Neural progenitor cell (in vitro differentiated cells): ENCODE data around the gene TTC39C. TPM values are rescaled to one million over a fixed set of nuclear protein-coding genes. Genes with fewer than 3 reads are reported as not detected.

Source experiments
- DNase-seq: peaks from one replicate; pipeline ENCODE4 v3.0.0-alpha.2; 2016; ENCODE audit warnings: low spot score
- H2AFZ ChIP-seq: fragments of 200-600 bp; sonication (generic); replicated peaks from 2 replicates; pipeline ENCODE4 v1.6.1; 2016; ENCODE audit warnings: antibody characterized with exemption
- H3F3A ChIP-seq: fragments of 200-600 bp; sonication (generic); 2 replicates; pipeline ENCODE4 v1.6.1; 2016; ENCODE audit warnings: antibody characterized with exemption, low read depth
- H3K27ac ChIP-seq: fragments of 200-600 bp; sonication (generic); 2 replicates; pipeline ENCODE4 v1.5.1; 2016; ENCODE audit warnings: mild to moderate bottlenecking
- H3K27me3 ChIP-seq: fragments of 200-600 bp; sonication (generic); 2 replicates; pipeline ENCODE4 v1.6.1; 2016; ENCODE audit warnings: mild to moderate bottlenecking, moderate library complexity
- H3K36me3 ChIP-seq: fragments of 200-600 bp; sonication (generic); 2 replicates; pipeline ENCODE4 v1.5.1; 2016
- H3K4me1 ChIP-seq: fragments of 200-600 bp; sonication (generic); 2 replicates; pipeline ENCODE4 v1.6.1; 2016; ENCODE audit warnings: mixed run types
- H3K4me2 ChIP-seq: fragments of 200-600 bp; sonication (generic); 2 replicates; pipeline ENCODE4 v1.6.1; 2016
- H3K4me3 ChIP-seq: fragments of 200-600 bp; sonication (generic); 2 replicates; pipeline ENCODE4 v1.5.1; 2016
- H3K79me2 ChIP-seq: fragments of 200-600 bp; sonication (generic); 2 replicates; pipeline ENCODE4 v1.6.1; 2016; ENCODE audit warnings: low read depth
- H3K9ac ChIP-seq: fragments of 200-600 bp; sonication (generic); 2 replicates; pipeline ENCODE4 v1.6.1; 2016
- H3K9me3 ChIP-seq: fragments of 200-600 bp; sonication (generic); 2 replicates; pipeline ENCODE4 v1.5.1; 2016; ENCODE audit warnings: low read depth
- H4K20me1 ChIP-seq: fragments of 200-600 bp; sonication (generic); 2 replicates; pipeline ENCODE4 v1.6.1; 2016; ENCODE audit warnings: low read depth
- H3K27ac Mint-ChIP-seq: 3 replicates; pipeline ENCODE4 v1.8.0; 2021; ENCODE audit warnings: mixed read lengths
- H3K27me3 Mint-ChIP-seq: 2 replicates; pipeline ENCODE4 v1.8.0; 2022; ENCODE audit warnings: low read depth, mild to moderate bottlenecking, inconsistent platforms, moderate library complexity, mixed read lengths; ENCODE audit not compliant: insufficient read depth
- H3K36me3 Mint-ChIP-seq: 3 replicates; pipeline ENCODE4 v1.8.0; 2021; ENCODE audit warnings: mixed read lengths
- H3K4me1 Mint-ChIP-seq: 3 replicates; pipeline ENCODE4 v1.8.0; 2021; ENCODE audit warnings: mixed read lengths
- H3K4me3 Mint-ChIP-seq: 3 replicates; pipeline ENCODE4 v1.8.0; 2021; ENCODE audit warnings: mild to moderate bottlenecking, moderate library complexity, mixed read lengths
- H3K9me3 Mint-ChIP-seq: 3 replicates; pipeline ENCODE4 v1.8.0; 2020; ENCODE audit warnings: mixed read lengths
- CTCF ChIP-seq: fragments of 200-600 bp; sonication (generic); IDR thresholded peaks from 2 replicates; pipeline ENCODE4 v1.5.1; 2017; ENCODE audit warnings: antibody characterized with exemption, mild to moderate bottlenecking
- EZH2 ChIP-seq: fragments of 200-600 bp; sonication (generic); IDR thresholded peaks from 2 replicates; pipeline ENCODE4 v1.6.1; 2017; ENCODE audit warnings: antibody characterized with exemption, mild to moderate bottlenecking, moderate library complexity
- EZH2phosphoT487 ChIP-seq: fragments of 200-600 bp; sonication (generic); IDR thresholded peaks from 2 replicates; pipeline ENCODE4 v1.6.1; 2017; ENCODE audit warnings: antibody characterized with exemption
- total RNA-seq: library from RNA; depleted of rRNA; stranded (reverse); fragments of >200 nt; gene quantifications from 2 replicates; pipeline ENCODE4 v1.2.3, GENCODE V29; 2015; ENCODE audit warnings: low replicate concordance

The TTC39C gene
- total RNA-seq, 1 donor from 2014 or later, result 27.6 TPM

DNA sequence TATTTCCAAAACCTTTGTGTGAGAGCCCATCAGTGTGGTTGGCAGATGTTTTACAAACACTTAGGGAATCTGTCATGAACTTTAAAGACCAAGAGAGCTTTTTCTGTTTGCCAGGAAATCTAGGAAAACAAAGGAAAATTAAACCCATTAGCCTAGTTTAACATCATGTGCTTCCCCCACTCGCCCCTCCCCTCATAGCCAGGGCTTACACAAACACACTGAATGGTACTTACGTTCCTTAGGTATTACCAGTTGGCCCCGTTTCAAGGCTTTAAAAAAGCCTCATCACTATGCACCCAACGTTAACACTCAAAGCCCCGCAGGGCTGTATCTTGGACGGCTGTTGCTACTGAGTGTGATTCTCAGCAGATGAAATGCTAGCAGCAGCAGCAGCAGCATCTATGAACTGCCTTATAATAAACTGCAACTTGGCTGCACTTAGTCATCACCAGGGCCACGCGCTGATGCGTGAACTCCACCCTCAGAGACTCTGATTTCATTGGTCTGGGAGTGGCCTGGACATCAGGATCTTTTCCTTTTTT, 20.1 kb upstream of the TTC39C start:
- Histone ChIP-seq H3K27ac (no peak overlapping the region), H3K36me3 (no peaks in the 10 kb centered on the region), H4K20me1 (no peaks in the 10 kb centered on the region), H3F3A (no peaks in the 10 kb centered on the region), H3K9me3 (no peaks in the 10 kb centered on the region), H3K79me2 (no peaks in the 10 kb centered on the region), H3K4me3 (no peak overlapping the region), H3K4me1 (peaks cover 5% of the 10 kb centered on the region), H3K27me3 (no peaks in the 10 kb centered on the region), H3K9ac (no peak overlapping the region), H2AFZ (peak overlapping the region; percentile 86), H3K4me2 (peak overlapping the region; percentile 50)
- TF ChIP-seq EZH2phosphoT487 (no peak), CTCF (no peak), EZH2 (no peak)
- DNase-seq, result peak; percentile 21
- Mint-ChIP-seq H3K4me1 (peaks cover 5% of the 10 kb centered on the region), H3K27ac (no peak overlapping the region), H3K27me3 (peaks cover 2% of the 10 kb centered on the region), H3K4me3 (no peak overlapping the region), H3K36me3 (no peaks in the 10 kb centered on the region), H3K9me3 (no peaks in the 10 kb centered on the region)

- Mint-ChIP-seq H3K4me1 (peaks cover 5% of the 10 kb centered on the region), H3K27me3 (peaks cover 2% of the 10 kb centered on the region)
- H2AFZ ChIP-seq, result no peak overlapping the region
These were observed 19.4 kb upstream of the TTC39C start for GRCh38 chr18:23995180-23995579.

DNA sequence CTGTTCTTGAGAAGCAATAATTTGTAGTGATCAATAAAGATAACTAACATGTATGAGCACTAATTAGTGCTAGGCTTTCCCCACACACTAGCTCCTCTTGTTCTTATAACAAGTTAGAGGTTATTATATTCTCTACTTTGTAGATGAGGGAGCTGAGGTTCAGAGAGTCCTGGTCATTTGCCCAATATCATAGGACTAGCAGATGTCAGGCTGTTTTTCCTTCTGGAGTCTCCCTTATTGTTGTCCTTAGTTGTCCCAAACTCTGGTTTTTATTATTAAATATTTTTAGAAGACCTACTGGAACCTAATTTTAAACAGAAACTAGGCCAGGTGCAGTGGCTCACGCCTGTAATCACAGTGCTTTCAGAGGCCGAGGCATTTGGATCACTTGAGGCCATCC, 16.5 kb upstream of the TTC39C start:
- Histone ChIP-seq H3K27ac (no peak overlapping the region), H3K79me2 (no peaks in the 10 kb centered on the region), H3K4me1 (peaks cover 5% of the 10 kb centered on the region), H3K27me3 (no peaks in the 10 kb centered on the region), H3K36me3 (no peaks in the 10 kb centered on the region), H3F3A (no peaks in the 10 kb centered on the region), H2AFZ (no peak overlapping the region), H3K4me3 (no peak overlapping the region), H3K4me2 (no peak overlapping the region), H4K20me1 (no peaks in the 10 kb centered on the region), H3K9ac (no peak overlapping the region), H3K9me3 (no peaks in the 10 kb centered on the region)
- TF ChIP-seq EZH2phosphoT487, result no peak
- TF ChIP-seq CTCF, result no peak
- TF ChIP-seq EZH2, result no peak
- H3K4me3 Mint-ChIP-seq, result no peak overlapping the region
- no peaks in the 10 kb centered on the region for H3K36me3 Mint-ChIP-seq
- H3K9me3 Mint-ChIP-seq, result no peaks in the 10 kb centered on the region
- H3K4me1 Mint-ChIP-seq, result peaks cover 5% of the 10 kb centered on the region
- no peak overlapping the region for H3K27ac Mint-ChIP-seq
- peaks cover 5% of the 10 kb centered on the region for H3K27me3 Mint-ChIP-seq
- no peak for DNase-seq

More at GRCh38 chr18:23995180-23995579, 19.4 kb upstream of the TTC39C start:
- Histone ChIP-seq H3K9ac (no peak overlapping the region), H3K36me3 (no peaks in the 10 kb centered on the region), H3K4me1 (peaks cover 5% of the 10 kb centered on the region), H3F3A (no peaks in the 10 kb centered on the region), H3K4me2 (no peak overlapping the region), H4K20me1 (no peaks in the 10 kb centered on the region), H3K79me2 (no peaks in the 10 kb centered on the region), H3K9me3 (no peaks in the 10 kb centered on the region), H3K4me3 (no peak overlapping the region), H3K27me3 (no peaks in the 10 kb centered on the region), H3K27ac (no peak overlapping the region)
- TF ChIP-seq CTCF (no peak), EZH2 (no peak), EZH2phosphoT487 (no peak)
- DNase-seq, result no peak
- Mint-ChIP-seq H3K9me3 (no peaks in the 10 kb centered on the region), H3K27ac (no peak overlapping the region), H3K36me3 (no peaks in the 10 kb centered on the region), H3K4me3 (no peak overlapping the region)
